HG03175 (cell line): Measurements from ENCODE around the gene TJP1.

Source experiments
- ATAC-seq: cut with Tn5 transposase; IDR thresholded peaks from one replicate; pipeline ENCODE4 v1.9.1; 2021; ENCODE audit warnings: mild to moderate bottlenecking, moderate library complexity; ENCODE audit not compliant: unreplicated experiment

TJP1 gene

DNA sequence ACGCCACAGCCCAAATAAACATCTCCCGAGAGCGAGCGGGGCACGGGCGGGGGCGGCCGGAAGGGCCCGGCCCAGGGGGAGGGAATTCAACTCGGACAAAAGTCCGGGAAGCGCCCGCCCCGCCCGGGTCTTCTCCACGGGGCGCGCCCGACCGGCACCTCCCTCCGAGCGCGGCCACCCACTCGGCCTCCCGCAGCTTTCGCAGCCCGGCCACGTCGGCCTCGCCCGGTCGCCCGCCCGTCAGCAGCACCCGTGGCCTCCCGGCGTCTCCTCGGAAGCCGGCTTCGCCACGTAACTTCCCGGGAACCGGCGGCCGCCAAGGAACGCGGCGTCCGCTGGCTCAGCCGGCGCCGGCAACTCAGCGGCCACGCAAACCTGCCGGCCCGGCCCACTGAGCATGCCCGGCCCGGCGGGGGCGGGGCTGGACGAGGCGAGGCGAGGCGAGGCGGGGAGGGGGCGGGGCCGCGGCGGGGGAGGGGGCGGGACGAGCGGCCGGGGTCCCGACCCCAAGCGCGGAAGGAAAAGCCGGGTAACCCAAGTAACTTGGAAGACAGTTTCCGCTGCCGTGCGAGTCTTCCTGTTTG, at the start of gene TJP1:
TSS of gene TJP1 (minus strand) at position 369 of the 584 bp plus-strand sequence. CDS start 440 bp downstream, outside the sequence.
- no peak for ATAC-seq

DNA sequence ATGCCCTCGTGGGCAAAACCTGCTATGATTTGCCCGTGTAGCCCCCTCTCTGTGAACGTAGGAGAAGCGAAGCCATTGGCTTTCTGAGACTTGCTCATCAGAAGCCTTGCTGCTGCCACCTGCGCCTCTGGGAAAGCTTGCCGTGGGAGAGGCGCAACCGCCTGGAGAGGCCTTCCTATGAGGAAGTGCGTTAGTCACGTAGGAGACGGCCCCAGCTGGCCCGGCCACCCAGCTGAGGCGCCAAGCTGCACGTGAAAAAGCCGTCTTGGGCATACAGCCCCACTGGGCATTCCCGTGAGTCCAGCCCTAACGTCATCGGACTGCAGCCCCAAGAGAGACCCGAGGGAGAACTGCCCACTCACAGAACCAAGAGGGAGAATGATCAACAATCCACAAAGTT, 49.1 kb upstream of the TJP1 start:
- ATAC-seq, result no peak

DNA sequence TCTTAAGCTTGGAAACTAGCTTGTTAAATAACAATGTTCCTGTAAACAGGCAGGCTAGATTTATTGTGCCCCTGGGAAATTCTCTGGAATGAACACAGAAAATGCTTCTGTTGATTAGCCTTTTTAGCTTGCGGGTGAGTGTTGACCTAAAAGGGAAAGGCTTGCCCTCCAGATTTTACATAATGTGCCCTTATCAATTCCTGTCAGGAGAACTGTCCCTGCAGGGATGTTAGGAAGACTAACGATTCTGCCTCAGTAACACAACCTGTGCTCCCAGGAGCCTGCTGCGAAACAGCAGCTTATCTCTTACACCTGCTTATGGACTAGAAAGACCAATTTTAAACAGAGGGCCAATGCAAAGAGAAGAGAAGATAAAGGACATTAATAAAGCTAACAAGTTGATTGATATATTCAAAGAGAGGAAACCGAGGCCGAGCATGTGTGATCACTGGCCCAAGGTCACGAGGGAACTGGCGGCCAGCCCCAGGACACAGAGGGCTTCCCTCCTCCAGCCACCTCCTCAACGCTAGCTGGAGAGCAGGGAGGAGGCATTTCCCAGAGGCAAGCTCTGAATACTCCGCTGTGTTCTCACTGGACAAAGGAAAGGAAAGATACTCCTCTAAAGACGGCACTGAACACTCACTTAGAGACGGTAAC, 48.4 kb upstream of the TJP1 start:
- ATAC-seq, result no peak

DNA sequence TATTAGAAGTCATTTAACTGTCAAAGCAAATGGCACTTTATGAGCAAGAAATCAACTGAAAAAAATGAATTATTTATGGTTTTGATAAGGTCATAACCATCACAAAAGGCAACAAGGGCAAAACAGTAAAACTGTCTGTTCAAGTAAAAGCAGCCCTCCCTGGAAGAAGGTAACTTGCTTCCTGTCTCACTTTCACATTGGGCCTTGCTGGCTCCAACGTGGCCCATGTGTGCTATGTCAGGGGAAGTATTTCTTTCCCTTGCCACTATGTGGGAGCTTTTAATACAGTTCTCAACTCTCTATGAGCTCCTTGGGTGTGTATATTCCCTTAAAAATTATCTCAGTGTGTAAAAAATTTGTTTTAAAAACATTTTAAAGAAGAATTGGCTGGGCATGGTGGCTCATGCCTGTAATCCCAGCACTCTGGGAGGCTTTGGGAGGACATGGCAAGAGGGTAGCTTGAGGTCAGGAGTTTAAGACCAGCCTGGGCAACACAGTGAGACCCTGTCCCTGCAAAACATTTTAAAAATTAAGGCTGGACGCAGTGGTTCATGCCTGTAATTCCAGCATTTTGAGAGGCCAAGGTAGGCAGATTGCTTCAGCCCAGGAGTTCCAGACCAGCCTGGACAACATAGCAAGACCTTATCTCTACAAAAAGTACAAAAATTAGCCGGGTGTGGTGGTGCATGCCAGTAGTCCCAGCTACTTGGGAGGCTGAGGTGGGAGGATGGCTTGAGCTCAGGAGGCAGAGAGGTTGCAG, 45.2 kb upstream of the TJP1 start:
- ATAC-seq, result no peak

DNA sequence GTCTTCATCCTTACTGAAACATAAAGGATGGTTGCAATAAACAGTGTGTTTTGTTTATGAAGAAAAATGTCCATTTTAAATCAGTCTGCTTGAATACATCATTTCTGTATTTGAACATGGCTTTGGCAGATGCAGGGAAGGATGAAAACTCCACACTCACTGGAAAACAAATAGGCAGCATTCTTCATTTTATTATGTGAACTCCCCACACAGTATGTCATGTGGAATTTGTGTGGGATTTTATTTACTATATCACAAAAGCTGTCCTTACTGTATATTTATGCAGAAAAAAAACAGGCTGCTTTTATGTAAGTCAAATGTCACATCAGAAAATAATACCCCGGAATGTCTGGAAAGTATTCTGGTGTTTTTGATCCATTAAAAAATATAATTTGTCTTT, 44.1 kb upstream of the TJP1 start:
- no peak for ATAC-seq

DNA sequence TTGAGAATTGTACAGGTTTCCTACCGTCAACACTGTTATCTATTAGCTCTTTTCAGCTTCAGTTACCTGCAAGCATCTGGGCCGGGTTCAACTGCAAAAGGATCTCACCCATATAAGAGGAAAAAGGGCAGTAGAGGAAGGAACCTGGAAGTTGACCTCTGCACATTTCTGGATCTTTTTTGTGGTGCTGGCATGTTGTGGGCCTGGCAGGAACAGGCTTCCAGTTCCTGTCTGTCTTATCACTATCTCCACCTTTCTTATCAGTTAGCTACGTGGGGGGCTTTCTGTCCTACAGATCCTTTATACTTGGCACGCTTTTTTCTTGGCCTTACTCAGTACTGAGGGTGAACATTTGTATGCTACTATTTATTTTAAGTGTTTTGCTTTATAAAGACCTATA, 42.2 kb upstream of the TJP1 start:
- ATAC-seq, result no peak

DNA sequence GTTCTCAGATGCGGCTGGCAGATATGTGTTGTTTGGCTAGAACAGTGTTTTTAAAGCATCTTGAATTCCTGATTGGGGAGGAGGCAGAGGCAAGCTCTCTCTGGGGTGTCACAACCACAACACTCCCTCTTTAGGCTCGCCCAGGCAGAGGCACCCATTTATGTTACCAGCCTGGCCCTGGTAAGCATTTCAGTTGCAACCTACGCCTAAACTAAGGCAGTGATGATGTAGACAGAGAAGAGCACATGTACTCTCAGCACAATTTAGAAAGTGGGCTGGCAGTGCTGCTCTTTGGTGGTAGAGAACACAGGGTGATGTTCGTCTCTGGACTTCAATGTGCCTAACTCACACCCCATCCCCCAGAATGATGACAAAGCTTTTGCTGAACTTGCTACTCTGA, 41.2 kb upstream of the TJP1 start:
- ATAC-seq, result no peak

DNA sequence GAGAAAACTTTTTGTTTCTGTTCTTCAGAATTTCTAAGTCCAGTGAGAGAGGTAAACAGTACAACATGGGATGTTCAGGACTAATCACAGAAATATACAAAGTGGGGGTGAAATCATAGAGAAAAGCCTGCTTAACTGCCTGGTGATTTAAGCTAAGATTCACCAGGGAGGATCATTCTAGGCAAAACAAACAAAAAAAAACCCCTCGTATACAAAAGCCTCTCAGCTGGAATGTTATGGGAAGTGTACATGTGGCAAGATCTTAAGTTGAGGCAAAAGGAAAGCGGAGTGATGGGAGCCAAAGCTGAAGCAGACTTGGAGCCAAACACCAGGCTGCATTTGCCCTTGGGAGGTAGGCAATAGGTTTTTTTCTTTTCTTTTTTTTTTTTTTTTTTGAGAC, 40.0 kb upstream of the TJP1 start:
- ATAC-seq, result no peak

DNA sequence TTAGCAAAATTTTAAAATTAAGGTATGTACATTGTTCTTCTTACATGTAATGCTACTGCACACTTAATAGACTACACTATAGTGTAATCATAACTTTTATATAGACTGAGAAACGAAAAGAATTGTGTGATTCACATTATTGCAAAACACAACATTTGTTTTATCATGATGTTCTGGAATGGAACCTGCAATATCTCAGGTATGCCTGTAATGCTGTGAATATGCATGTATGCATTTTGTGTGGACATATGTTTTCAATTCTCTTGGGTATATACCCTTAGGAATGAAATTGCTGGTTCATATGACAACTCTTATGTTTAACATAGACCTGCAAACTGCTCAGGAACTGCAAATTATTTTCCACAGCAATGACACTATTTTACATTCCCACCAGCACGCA, 38.6 kb upstream of the TJP1 start:
- ATAC-seq, result no peak

DNA sequence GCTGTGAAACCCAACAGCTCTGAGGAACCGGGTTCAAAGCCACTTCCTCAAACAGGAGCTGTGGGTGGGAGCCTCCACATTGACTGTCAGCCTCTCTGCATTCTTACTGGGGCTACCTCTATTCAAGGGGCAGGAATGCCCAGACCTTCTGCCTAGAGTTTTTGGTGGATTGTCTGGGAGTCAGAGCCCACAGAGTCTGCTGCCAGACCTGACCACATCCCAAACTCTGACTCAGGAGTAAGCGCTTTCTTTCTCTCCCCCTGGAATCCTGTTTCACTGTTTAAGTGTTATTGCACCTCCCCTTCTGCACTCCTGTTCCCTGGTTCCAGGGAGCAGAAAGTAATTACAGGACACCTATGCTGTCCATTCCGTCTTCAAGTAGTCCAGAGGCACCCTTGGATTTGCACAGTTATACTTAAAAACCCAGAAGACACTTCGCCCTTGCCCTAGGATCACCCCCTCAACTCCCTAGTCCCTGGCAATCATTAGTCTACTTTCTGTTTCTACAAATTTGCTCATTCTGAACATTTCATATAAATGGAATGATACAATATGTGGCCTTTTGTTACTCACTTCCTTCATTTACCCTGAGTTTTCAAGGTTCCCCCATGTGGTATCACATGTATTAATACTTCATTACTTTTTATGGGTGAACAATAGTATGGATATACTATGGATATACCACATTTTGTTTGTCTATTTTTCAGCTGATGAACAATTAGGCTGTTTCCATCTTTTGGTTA, 37.9 kb upstream of the TJP1 start:
- ATAC-seq, result no peak

DNA sequence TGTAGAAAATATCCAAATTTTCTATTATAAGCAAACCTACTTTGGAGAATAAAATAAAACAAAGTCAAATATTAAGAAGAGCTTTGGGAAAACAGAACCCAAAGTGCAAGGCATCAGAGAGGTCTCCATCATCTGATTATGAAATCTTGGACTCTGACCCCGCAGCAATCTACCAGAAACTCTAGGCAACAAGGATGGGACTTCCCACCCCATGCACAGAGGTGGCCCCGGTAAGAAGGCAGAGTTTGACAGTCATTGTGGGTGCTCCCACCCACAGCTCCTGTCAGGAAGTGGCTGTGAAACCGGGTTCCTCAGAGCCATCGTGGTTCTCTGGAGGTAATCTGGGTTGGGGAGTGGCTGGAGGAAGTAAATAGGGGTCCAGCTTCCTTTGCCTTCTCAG, 37.0 kb upstream of the TJP1 start:
- ATAC-seq, result no peak

DNA sequence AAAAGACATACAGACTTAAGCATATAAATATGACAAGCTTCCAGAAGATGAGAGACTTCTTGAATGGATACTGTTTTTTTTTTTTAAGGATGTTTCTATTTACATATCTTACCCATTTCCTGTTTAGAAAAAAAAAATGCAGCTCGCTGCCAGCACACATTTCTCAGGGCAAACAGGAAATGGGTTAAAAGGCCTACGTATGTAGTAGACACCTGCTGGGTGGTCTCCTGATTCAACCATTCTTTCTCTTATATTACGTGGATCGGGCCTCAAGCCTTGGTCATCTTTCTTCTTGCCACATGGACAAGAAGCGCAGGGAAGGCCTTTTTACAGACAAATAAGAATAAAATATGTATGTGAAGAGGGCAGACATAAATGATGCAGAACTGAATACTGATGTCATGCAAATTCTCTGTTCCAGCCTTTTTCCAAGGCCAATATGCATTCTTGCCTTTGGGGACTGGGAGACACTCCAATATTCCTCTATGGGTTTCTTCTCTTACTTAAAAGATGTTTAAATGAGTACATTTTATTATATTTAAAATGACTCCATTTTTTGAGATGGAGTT, 35.0 kb upstream of the TJP1 start:
- ATAC-seq, result no peak

DNA sequence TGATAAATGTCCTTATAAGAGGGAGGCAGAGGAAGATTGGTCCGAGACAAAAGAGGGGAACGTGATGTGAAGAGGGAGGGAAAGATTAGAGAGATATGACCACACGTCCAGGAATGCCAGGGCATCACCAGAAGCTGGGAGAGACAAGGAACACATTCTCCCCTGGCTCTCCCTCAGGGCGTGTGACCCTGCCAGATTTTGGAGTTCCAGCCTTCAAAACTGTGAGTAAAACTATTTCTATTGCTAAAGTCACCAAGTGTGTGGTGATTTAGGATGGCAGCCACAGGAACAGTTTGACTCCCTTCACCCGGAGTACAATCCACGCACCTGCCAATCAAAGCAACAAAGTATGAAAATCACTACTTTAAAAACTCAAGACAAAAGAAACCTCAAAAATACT, 32.1 kb upstream of the TJP1 start:
- no peak for ATAC-seq

DNA sequence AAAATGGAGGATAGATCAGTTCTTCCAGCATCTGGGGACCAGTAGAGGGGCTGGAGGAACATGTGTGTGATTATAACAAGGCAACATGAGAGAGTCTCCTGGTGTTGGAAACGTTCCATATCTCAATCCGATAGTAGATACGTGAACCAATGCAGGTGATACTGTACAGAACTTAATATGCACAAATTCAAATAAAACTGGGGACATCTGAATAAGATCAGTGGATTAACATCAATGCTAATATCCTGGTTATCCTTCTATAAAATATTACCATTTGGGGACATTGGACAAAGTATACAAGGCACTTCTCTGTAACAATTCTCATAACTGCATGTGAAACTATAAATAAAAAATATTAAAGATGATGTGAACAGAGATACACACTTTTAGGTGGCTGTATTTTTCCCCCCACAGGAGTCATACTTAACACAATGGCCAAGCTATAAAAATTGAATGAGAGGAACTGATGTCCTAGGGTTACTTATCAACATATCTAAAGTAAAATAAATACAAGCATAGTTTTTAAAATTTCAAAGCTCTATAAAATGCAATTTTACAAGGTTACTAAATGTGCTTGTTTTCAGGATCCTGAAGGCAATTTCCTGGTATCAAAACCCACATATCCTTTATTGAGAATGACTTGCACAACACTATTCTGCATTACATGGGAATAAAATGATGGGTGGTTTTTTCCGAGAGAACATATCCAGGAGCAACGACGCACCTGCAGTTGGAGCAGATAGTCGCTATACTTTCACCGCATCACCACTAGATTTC, 31.1 kb upstream of the TJP1 start:
- ATAC-seq, result no peak

DNA sequence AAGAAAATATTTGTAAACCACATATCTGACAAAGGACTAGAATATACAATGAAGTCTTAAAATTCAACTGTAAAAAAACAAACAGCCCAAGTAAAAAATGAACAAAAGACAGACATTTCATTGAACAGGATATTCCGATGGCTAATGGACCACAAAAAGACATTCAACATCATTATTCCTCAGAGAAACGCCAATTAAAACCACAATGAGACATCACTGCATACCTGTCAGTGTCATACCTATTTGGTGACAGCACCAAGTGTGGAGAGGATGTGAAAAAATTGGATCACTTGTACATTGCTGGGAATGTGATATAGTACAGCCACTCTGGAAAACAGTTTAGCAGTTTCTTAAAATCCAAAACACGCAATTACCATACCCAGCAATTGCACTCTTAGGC, 29.9 kb upstream of the TJP1 start:
- ATAC-seq, result no peak

DNA sequence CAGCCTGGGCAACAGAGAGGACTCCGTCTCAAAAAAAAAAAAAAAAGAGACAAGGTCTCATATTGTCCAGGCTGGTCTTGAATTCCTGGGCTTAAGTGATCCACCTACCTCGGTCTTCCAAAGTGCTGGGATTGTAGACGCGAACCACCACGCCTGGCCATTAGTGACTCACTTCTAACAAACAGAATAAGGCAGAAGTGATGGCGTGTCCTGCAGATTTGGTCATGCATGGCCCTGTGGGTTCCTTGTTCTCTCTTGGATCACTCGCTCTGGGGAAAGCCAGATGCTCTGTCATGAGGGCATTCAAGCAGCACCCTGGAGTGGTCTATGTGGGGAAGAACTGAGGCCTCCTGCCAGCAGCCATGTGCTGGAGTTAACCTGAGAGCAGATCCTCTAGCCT, 27.4 kb upstream of the TJP1 start:
- no peak for ATAC-seq

DNA sequence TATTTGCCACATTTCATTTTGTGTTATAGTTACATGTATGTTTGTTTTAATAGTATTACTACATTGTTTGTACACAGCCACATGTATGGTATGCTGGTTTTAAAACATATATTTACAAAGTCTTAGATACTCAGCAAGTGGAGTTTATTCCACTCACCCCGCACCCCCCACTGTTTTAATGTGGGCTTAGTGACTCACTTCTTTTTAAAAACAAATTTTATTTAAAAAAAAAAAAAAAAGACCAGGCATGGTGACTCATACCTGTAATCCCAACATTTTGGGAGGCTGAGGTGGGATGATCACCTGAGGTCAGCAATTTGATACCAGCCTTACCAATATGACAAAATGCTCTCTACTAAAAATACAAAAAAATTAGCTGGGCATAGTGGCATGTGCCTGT, 26.9 kb upstream of the TJP1 start:
- ATAC-seq, result no peak

DNA sequence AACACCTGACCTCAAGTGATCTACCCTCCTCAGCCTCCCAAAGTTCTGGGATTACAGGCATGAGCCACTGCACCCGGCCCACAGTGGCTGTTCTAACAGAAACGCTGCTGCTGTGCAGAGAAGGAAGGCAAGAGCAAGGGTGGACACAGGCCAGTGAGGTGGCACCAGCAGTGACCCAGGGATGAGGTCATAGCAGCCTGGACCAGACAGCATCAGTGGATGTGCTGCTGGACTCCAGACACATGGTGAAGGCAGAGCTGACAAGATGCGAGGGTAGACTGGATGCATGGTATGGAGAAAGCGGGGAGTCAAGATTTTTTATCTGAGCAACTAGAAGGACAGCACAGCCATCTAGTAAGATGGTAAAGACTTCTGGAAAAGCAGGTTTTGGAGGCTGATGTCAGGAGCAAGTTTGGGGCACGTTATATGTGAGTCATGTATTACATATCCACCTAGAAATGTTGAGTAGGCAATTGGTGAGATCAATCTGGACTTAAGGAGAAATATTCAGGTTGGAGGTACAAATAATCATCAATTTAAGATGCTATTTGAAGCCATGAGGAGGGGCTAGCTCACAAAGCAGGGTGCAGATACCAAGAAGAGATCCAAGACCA, 22.1 kb upstream of the TJP1 start:
- ATAC-seq, result no peak

DNA sequence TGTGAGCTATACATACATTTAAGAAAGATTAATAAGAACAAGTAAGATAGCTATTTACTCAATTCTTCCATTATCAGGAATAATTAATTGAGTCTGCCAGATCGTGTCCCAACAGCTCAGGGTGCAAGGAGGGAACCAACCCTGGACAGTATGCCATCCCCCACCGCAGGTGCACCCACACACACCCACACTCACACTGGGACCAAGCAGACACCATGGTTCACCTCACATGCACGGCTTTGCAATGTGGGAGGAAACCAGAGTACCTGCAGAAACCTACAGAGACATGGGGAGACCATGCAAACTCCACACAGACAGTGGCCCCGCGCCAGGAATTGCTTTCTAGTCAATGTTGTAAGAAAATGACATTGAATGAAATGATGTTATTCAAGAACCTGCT, 20.0 kb upstream of the TJP1 start:
- no peak for ATAC-seq

DNA sequence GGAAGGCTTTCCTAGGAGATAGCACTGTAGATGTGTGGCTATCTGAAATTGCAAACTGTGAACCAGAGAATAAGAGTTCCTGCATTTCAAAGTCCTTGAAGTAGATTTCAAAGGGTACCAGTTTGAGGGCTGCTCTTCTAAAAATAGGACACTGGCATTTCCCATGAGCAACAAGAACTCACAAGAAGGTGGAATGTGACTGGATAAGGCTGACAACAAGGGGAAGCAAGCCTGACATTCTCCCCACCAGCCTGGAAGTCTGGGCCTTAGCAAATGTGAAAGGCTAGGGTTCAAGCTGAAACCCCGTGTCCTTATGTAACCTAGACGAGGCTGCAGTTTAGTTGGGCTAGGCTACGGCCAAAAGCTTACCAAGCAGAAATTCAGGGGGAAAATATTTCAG, 18.7 kb upstream of the TJP1 start:
- no peak for ATAC-seq
